ENCODE data around the gene CCDC60.

CCDC60 gene

DNA sequence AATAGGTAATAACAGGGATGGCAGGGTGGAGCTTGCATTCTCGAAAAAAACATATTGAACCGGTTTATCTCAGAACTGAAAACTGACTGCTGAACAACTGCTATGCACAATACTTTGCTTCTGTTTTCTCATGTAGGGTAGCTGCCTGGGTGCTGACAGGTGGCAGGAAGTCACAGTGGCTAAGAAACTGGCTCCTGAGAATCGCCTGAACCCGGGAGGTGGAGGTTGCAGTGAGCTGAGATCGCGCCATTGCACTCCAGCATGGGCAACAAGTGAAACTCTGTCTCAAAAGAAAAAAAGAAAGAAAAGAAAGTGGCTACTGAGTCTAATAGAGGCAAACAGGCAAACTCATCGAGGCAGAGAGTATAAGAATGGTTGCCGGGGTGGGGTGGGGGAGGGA is 113.1 kb downstream of the CCDC60 start:
- peak; percentile 82 for DNase-seq

- DNase-seq, result peak; percentile 36
Measured at GRCh38 chr12:119448611-119449131, 114.1 kb downstream of the CCDC60 start.

DNA sequence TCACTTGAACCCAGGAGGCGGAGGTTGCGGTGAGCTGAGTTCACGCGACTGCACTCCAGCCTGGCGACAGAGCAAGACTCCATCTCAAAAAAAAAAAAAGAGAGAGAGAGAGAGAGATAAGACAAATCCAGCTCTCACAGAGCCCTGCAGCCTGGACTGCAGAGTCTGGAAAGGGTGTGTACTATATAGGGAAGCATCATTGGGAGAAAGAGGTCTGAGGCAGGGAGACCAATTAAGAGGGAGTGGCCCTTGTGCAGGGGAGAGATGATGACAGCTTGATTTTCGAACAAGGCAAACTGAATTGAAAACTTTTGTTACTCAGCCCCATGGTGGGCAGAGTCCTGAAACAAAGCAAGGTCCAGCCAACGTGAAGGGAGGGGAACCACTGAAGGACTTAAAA is 116.2 kb downstream of the CCDC60 start:
- DNase-seq, result no peak

- DNase-seq, result no peak
Measured at GRCh38 chr12:119456824-119457223, 122.3 kb downstream of the CCDC60 start.

DNA sequence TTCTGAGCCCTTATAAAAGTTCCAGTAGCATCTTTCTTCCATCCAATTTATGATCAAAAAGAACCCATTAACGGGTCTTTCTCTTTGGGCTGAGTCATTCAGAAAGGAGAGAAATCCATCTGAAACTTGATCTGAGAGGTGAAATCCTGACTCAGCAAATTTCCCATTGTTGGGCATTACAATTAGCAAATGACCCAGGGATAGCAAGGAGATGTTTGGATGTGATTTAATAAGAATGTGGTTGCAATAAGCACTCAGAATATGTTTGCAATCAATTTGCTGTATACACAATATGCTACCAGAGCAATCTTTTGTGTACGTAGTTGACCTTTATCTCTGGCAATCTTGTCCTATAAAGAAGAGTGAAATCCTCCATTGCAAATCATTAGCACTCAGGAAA is 122.7 kb downstream of the CCDC60 start:
- peak; percentile 22 for DNase-seq

GRCh38 chr12:119459481-119459880 is 125.0 kb downstream of the CCDC60 start:
- DNase-seq, result no peak

DNA sequence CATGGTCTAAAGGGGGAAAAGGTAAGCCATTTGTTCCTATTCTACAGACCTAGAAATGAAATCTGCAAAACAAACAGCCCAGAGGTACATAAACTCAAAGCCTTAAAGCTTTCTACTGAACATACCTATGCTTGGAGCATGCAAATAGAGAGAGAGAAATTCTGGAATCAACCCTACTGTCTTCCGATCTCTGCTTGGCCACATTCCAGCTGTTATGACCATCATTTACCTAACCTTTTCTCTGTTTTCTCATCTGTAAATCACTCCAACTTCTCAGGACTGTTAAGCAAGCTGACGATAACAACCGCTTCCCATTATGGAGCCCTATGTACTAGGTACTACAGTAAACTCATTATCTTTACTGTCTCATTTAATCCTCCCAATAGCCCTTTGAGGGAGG is 126.3 kb downstream of the CCDC60 start:
- DNase-seq, result no peak

DNA sequence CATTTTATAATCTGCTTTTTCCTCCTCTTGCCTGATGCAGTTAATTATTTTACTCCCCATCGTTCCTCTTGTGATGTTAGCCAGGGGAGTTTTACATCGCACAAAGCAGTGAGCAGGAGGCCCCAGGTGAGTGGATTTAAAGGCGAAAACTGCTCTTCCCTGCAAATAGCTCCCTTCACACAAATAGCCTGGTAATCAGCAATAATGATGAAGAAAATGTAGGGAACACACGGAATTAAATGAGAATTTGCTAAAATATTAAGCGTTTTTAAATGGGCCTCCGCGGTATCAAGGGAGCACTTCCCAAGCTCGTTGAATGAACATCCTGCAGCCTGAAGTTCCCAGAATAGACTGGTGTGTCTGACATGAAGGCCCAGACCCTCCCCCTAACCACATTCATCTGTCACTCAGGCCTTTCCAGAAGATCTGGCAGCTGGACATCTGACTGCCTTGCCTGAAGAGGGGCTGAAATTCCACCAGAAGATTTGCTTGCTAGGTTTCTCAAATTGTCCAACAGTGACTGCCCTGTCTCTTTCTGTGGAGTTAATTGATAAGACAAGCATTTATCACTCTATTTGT is 127.2 kb downstream of the CCDC60 start:
- DNase-seq, result no peak

- DNase-seq, result no peak
Measured at GRCh38 chr12:119463211-119463926, 128.8 kb downstream of the CCDC60 start.

- DNase-seq, result no peak
Measured at GRCh38 chr12:119468296-119468695, 133.8 kb downstream of the CCDC60 start.

DNA sequence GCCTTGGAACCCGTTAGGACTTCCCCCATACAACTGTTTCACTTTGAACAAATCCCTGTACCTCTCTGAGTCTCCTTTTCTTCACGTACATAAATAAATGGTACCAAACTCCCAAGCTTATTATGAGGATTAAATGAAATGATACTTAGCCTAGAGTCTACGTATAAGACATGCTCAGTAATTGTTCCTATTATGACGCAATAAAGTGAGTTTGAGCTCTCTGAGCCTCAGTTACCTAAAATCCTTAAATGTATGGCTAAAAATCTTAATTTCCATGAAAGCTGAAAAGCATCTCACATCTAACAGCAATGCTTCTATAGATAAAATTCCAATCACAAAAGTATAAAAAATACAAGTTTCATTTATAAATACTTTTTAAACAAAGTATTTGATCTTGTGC is 141.1 kb downstream of the CCDC60 start:
- no peak for DNase-seq

- DNase-seq, result no peak
Measured at GRCh38 chr12:119476951-119477350, 142.4 kb downstream of the CCDC60 start.

DNA sequence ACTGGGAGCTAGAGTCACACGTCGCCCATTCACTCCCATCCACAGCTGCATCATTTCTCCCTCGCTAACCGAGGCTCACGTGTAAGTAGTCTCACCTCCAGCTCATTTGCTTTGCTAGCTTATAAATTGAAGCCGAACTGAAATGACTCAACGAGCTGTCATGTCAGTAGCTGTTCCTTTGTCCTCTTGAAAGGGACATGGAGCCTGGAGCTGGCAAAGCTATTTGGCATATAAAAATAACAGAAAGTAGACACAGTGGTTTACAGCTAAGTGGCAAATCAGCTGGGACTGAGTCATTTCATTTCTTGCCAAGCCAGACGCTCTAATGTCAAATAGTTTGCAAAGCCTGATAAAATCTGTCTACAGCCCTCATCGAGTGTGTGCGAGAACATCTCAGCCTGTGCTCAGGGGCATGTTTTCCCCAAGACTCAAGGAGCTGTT is 144.6 kb downstream of the CCDC60 start:
- DNase-seq, result no peak

DNA sequence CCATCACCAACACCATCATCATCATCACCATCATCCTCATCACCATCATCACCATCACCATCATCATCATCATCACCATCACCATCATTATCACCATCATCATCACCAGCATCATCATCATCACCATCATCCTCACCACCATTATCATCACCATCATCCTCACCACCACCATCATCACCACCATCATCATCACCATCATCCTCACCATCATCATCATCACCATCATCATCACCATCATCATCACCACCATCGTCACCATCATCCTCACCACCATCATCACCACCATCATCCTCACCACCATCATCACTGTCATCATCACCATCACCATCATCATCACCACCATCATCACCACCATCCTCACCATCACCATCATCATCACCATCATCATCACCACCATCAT is 146.0 kb downstream of the CCDC60 start:
- DNase-seq, result no peak

DNA sequence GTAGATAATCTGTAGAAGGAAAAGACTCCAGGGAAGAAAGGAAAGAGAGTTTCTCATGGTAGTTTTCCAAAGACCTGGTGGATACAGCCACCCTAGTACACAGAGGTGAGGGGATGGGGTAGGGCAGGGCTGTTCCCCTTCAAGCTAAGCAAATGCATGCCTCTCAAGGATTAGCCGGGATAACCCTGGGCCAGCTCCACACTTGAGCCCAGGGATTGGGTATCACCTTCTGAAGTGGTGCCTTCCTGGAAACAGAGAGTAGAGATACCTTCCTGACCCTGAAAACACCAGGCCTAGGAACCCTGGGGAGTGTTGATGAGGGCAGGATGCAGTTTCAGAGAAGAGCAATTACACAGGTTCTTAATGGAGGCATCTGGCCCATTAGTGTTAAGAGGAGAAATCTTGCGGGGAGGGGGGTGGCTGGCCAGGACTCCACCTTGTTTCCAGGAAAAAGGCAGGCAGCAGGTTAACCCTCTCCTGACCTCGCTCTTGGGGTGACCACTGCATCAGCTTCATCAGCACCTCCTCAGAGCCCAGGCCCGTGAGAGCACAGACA is 152.1 kb downstream of the CCDC60 start:
- peak; percentile 41 for DNase-seq

DNA sequence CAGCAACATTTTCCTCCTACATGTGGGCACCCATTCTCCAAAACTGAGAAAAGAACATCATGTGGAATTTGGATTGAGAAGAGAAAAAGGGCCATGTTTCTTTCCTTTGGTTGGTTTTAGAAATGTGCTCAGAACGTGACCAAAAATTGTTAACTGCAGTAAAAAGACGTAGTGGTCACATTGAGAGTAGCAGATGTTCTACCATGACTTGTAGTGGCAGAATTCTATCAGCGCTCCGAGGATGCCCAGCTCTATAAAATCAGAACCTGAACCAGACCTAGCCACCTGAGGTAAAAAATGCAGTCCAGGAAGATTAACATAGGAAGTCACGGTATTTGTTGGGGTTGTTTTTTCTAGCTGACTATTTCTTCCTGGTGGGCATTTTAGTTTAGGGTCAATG is 157.3 kb downstream of the CCDC60 start:
- no peak for DNase-seq

DNA sequence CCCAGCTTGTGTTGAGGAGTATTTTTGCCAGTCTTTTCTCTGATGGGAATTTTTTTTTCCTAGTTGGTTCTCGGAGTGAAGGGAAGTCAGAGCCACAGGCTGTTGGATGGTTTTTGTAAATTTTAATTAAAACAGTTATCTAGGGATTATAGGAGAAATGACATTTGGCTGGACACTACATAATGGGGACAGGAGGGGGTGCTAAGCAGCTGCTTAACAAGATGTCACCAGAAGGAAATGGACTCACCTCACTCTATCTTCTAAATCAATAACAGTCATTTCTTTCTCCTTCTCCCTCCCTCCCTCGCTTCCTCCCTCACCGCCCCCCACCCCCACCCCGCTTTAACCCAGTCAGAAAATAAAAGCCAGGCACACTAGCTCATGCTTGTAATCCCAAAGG is 165.7 kb downstream of the CCDC60 start:
- DNase-seq, result no peak

DNA sequence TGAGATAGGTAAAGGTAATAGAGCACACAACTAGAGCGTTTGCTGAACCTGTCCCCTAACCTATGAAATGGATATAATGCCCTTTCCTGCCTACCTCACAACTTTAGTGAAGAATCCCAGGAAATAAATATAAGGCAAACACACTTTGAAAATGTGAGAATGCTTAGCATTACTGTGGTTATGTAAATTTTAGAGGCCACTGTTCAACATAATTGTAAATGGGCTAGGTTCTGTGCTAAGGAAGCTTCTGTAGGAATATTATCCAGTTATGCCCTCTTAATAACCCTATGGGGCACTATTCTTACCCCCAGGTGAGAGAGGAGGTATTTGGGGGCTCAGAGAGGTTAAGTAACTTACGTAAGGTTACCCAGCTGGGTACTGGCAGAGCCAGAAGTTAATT is 166.5 kb downstream of the CCDC60 start:
- no peak for DNase-seq

- no peak for DNase-seq
Measured at GRCh38 chr12:119505001-119505400, 170.5 kb downstream of the CCDC60 start.

DNA sequence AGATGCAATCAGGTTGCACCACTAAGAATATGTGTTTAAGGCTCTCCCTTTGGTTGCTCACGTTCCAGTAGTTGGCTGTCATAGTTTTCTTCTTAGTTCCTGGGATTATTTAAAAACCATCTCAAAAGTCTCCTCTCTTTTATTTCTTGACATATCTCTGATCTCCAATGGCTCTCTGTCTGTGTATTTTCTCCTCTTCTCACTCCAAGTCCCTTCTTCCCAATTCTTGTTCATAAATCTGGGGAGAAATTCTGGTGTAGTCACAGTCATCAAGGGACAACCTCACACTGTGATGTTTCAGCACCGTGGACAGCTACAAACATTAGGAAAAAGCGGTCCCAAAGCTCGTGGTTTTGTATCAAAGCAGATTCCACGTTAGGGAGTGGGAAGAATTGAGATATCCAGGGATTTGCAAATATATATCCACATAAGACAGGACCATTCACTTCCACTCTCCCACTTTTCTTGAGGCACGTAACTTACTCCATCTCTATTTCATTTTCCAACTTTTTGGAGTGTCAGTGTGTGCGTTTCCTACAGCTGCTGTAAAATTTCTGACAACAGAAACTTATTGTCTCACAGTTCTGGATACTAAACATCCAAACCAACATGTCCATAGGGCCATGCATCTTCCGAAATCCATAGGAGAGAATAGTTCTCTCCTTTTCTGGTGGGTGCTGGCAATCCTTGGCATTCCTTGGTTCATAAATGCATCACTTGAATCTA is 178.4 kb downstream of the CCDC60 start:
- DNase-seq, result no peak

- no peak for DNase-seq
Measured at GRCh38 chr12:119528241-119528640, 193.7 kb downstream of the CCDC60 start.

DNA sequence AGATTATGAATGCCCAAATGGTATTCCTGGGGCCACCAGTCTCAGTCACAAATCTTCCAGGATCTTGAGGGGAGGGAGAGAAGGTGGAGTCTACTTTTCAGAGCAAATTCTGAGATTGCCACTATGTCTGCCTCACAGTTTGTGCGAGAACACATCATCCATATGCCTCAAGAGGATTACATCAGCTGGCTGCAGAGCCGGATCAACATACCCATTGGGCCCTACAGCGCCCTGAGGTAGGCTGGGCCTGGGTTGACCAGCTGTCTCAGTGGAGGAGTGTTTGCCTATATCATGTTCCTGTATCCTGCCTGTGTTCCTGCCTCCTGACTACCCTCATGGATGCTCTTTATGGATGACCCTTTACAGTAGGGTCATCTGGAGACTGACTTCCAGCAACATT is 205.9 kb downstream of the CCDC60 start:
- DNase-seq, result no peak

- DNase-seq, result peak; percentile 83
Measured at GRCh38 chr12:119544765-119545625, 210.5 kb downstream of the CCDC60 start.

All from NCI-H510A treated with DMSO at 0.1 percent for 48 hours (cell line).